ENCODE measurements around the gene KDM6B. TPM values are rescaled to one million over a fixed set of nuclear protein-coding genes. Genes with fewer than 3 reads are reported as not detected.
"Not testable (repeated sequence)": the region's sequence is repeated elsewhere in the genome, so short reads cannot be mapped to it uniquely, and the experiment has no call there.

KDM6B gene
- total RNA-seq, 4 donors from 2014 or later = 4.8 to 52.8 (median 34.6) TPM

- no peak for TF ChIP-seq CTCF (IDR thresholded peaks at IDR 0.05)
- DNase-seq (ENCODE audit: low spot score) (peak; percentile 83), ATAC-seq (ENCODE audit: low FRiP score) (peak; percentile 44)
Observed at GRCh38 chr17:7857713-7858521, 23.9 kb downstream of the KDM6B start, which contains the start of gene CYB5D1. Gene CYB5D1 (plus strand): TSS chr17:7858003. CDS start chr17:7858135, 132 bp downstream.

DNA sequence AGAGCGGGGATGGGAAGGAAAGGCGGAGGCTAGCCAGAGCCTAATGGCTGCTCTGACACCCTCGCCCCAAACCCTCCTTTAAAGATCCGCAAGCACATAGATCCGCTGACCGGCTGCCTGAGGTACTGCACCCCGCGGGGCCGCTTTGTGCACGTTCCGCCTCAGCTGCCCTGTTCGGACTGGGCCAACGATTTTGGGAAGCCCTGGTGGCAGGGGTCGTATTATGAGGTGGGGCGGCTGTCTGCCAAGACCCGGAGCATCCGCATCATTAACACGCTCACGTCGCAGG, 24.4 kb downstream of the KDM6B start:
- ATAC-seq (ENCODE audit: low FRiP score) = peak; percentile 17

DNA sequence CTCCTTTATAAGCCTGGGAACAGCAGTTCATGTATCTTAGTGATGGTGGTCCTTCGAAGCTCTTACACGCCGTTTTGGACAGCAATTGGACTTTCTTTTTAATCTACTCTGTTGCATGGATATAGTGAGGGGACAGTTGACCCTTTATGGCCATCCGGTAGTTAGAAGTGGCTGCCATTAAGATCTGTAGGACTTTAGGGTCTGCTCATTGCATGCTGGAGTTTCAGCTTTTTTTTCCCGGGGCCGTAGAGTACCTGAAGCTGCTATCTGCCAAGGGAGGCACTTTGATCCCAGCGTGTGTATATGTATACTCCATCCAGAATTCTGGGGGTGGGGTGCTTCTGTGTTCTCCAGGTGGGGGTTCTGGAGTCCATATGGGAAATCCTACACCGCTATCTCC, 25.0 kb downstream of the KDM6B start:
- TF ChIP-seq CTCF (IDR thresholded peaks at IDR 0.05) = no peak
- ATAC-seq (ENCODE audit: low FRiP score) (no peak), DNase-seq (ENCODE audit: low spot score) (no peak)

More for the DNA sequence above, 24.4 kb downstream of the KDM6B start:
- no peak for DNase-seq (ENCODE audit: low spot score)
- peak in 1 of 3 donors; percentile 16 for TF ChIP-seq CTCF (IDR thresholded peaks at IDR 0.05)

- ATAC-seq (ENCODE audit: low FRiP score) (no peak), DNase-seq (ENCODE audit: low spot score) (no peak)
- TF ChIP-seq CTCF (IDR thresholded peaks at IDR 0.05) = peak in 1 of 3 donors; percentile 43
Observed at GRCh38 chr17:7862692-7863437, 28.8 kb downstream of the KDM6B start.

GRCh38 chr17:7864384-7864783, 30.4 kb downstream of the KDM6B start:
- not testable (repeated sequence) for ATAC-seq (ENCODE audit: low FRiP score); DNase-seq (ENCODE audit: low spot score)

DNA sequence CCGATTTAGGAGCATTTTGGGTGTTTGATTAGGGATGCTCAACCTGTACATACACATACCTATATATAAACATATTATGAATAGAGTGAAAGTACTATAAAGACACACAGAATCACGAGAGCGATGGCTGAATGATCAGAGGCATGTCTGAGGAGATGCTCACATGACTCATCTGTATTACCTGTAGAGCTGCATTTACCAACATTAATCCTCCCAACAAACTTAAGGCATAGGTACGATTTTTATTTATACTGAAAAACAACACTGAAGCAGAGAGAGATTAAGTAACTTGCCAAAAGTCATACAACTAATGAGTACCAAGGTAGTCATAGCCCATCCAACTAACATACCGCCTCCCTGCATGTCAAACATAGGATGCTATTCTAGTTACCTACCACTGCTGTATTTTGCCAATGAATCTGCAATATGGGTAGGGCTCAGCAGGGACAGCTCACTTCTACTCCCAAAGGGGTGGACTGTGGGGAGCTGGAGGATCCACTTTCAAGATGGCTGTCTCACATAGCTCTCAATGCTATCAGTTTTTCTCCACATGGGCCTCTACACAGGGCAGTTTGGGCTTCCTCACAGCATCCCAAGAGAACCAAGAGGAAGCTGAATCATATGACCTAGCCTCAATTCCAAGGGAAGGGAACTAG, 31.1 kb downstream of the KDM6B start:
- ATAC-seq (ENCODE audit: low FRiP score) (no peak), DNase-seq (ENCODE audit: low spot score) (no peak)
- TF ChIP-seq CTCF (IDR thresholded peaks at IDR 0.05) = no peak

DNA sequence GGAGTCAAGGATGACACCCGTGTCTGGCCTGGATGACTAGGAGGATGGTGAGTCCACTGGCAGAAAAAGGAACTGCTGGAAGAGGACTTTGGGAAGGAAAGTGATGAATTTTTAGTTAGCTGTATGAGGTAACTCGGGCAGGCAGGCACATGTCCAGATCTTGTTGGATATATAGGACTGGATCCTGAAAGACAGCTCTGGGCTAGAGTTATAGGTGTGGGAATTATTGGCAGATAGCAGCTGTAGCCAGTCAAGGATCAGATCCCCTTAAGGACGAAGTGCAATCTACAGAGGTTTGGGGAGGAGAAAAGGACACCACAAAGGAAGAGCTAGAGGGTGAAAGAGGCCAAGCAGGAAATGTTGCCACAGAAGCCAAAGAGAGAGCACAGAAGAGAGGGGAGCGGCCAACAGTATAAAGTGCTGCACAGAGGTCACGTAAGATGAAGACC, 33.9 kb downstream of the KDM6B start:
- no peak for TF ChIP-seq CTCF (IDR thresholded peaks at IDR 0.05)
- DNase-seq (ENCODE audit: low spot score) (no peak), ATAC-seq (ENCODE audit: low FRiP score) (no peak)

All from omental fat pad (tissue), 4 donors.